ENCODE data around the gene C6orf120.

C6orf120 gene

GRCh38 chr6:169725125-169726048 lies 23.5 kb downstream of the C6orf120 start:
- DNase-seq: no peak

GRCh38 chr6:169726049-169726400 lies 24.1 kb downstream of the C6orf120 start:
- no peak for DNase-seq

GRCh38 chr6:169726963-169727362 lies 25.0 kb downstream of the C6orf120 start:
- no peak for DNase-seq

- no peak for DNase-seq
These were observed 28.0 kb downstream of the C6orf120 start for GRCh38 chr6:169729961-169730360.

- DNase-seq: no peak
These were observed 36.5 kb downstream of the C6orf120 start for GRCh38 chr6:169738204-169738975.

GRCh38 chr6:169738976-169739529 lies 37.1 kb downstream of the C6orf120 start:
- DNase-seq: no peak

GRCh38 chr6:169741344-169741743 lies 39.4 kb downstream of the C6orf120 start:
- no peak for DNase-seq

GRCh38 chr6:169745405-169745804 lies 43.5 kb downstream of the C6orf120 start:
- no peak for DNase-seq

GRCh38 chr6:169746556-169746955 lies 44.6 kb downstream of the C6orf120 start:
- DNase-seq: no peak

- peak; percentile 89 for DNase-seq
These were observed 49.5 kb downstream of the C6orf120 start, which contains the start of the genes DYNLT2 and ERMARD for GRCh38 chr6:169751242-169752073. Gene DYNLT2 (minus strand): TSS chr6:169751572. CDS start chr6:169751458, 114 bp downstream. Gene ERMARD (plus strand): TSS chr6:169751622. CDS start chr6:169751658, 36 bp downstream.

GRCh38 chr6:169752074-169752623 lies 50.2 kb downstream of the C6orf120 start:
- no peak for DNase-seq

All from activated T-cell treated with anti-CD3 and anti-CD28 coated beads for 4 hours (primary cell).